Upper lobe of right lung (tissue), 1 donor: ENCODE data around the gene PDP2. TPM values are rescaled to one million over a fixed set of nuclear protein-coding genes. Genes with fewer than 3 reads are reported as not detected.

Experiments used
- ATAC-seq: fragments of 200-7000 bp; cut with Tn5 transposase; one replicate; pipeline ENCODE4 v1.9.1; 2020; ENCODE audit warnings: mild to moderate bottlenecking, moderate library complexity
- DNase-seq: peaks from one replicate; pipeline ENCODE4 v3.0.0-alpha.2; 2020
- H3K27ac ChIP-seq: fragments of 200-600 bp; one replicate; pipeline ENCODE4 v1.8.0; 2022
- H3K27me3 ChIP-seq: fragments of 200-600 bp; one replicate; pipeline ENCODE4 v1.8.0; 2022; ENCODE audit warnings: mild to moderate bottlenecking
- H3K36me3 ChIP-seq: fragments of 200-600 bp; one replicate; pipeline ENCODE4 v1.8.0; 2022
- H3K4me1 ChIP-seq: fragments of 200-600 bp; one replicate; pipeline ENCODE4 v1.8.0; 2022
- H3K4me3 ChIP-seq: fragments of 200-600 bp; one replicate; pipeline ENCODE4 v1.8.0; 2022; ENCODE audit warnings: mild to moderate bottlenecking
- H3K9me3 ChIP-seq: fragments of 200-600 bp; one replicate; pipeline ENCODE4 v1.8.0; 2022
- intact Hi-C: fragments of 100-400 bp; cut with DNase I; formaldehyde crosslinking; loops from one replicate; pipeline ENCODE4 v1.11.0; 2022
- total RNA-seq: library from RNA; stranded (reverse); fragmentation: NEBNext Ultra II Directional; extraction: Animal tissue kit (Norgen Biotek cat#: 25700); gene quantifications from one replicate; pipeline ENCODE4 v1.2.1, GENCODE V29; 2021
- TF ChIP-seq, protein P1 (sequence below): fragments of 200-600 bp; IDR thresholded peaks from one replicate; pipeline ENCODE4 v1.8.0; 2022; ENCODE audit warnings: antibody characterized with exemption
- donor health status: DM: no; HTN: yes; CAD: no; lungs with severe emphysema.

Gene PDP2
- total RNA-seq, 1 donor from 2014 or later: 22.4 TPM

DNA sequence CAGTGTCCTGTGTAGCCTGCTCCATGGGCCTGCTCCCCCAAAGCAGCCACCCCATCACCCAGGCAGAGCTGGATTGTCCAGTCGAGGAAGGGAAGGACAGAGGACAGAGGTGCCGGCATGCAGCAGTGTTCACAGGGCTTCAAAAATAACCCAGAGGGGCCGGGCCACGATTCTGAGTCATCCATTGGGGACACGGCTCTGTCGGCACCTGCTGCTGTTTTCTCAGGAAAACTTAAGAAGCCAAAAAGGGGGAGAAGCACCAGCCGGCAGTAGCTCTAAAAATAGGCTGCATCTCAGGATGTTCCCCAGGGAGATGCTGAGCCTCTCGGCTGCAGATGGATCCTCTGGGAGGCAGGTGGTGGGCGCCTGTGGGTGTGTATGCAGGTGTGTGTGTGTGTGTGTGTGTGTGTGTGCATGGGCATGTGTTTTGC is 34.5 kb upstream of the PDP2 start:
- ATAC-seq (no peak), DNase-seq (no peak)
- no peaks in the 10 kb centered on the region for H3K36me3 ChIP-seq
- H3K4me3 ChIP-seq: no peak overlapping the region
- intact Hi-C loops: no loop called here
- no peak overlapping the region for H3K27ac ChIP-seq
- no peaks in the 10 kb centered on the region for H3K9me3 ChIP-seq
- peaks cover 12% of the 10 kb centered on the region for H3K4me1 ChIP-seq
- peaks cover 38% of the 10 kb centered on the region for H3K27me3 ChIP-seq
- TF ChIP-seq, protein P1, sequence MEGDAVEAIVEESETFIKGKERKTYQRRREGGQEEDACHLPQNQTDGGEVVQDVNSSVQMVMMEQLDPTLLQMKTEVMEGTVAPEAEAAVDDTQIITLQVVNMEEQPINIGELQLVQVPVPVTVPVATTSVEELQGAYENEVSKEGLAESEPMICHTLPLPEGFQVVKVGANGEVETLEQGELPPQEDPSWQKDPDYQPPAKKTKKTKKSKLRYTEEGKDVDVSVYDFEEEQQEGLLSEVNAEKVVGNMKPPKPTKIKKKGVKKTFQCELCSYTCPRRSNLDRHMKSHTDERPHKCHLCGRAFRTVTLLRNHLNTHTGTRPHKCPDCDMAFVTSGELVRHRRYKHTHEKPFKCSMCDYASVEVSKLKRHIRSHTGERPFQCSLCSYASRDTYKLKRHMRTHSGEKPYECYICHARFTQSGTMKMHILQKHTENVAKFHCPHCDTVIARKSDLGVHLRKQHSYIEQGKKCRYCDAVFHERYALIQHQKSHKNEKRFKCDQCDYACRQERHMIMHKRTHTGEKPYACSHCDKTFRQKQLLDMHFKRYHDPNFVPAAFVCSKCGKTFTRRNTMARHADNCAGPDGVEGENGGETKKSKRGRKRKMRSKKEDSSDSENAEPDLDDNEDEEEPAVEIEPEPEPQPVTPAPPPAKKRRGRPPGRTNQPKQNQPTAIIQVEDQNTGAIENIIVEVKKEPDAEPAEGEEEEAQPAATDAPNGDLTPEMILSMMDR: no peak

DNA sequence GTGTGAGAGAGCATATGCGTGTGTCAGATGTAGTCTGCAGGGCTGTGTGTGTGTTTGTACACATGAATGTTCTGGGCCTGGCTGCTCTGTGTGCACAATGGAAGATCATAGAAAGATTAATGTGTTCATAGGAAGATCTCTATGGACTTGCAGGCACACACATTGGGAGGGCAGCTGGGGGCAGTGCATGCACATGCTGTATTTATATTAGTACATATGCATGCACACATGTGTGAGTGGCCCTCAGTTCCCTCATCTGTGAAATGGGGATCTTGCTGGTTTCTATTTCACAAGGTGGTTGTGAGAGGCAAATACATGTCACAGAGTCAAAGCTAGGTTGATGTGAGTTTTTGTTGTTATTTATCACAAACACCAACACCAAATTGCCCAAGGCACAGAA is 34.0 kb upstream of the PDP2 start:
- Histone ChIP-seq H3K27me3 (peaks cover 38% of the 10 kb centered on the region), H3K4me3 (no peak overlapping the region), H3K9me3 (no peaks in the 10 kb centered on the region), H3K4me1 (peaks cover 12% of the 10 kb centered on the region), H3K36me3 (no peaks in the 10 kb centered on the region), H3K27ac (no peak overlapping the region)
- intact Hi-C loops: no loop called here
- TF ChIP-seq, protein P1: no peak
- ATAC-seq (no peak), DNase-seq (no peak)

DNA sequence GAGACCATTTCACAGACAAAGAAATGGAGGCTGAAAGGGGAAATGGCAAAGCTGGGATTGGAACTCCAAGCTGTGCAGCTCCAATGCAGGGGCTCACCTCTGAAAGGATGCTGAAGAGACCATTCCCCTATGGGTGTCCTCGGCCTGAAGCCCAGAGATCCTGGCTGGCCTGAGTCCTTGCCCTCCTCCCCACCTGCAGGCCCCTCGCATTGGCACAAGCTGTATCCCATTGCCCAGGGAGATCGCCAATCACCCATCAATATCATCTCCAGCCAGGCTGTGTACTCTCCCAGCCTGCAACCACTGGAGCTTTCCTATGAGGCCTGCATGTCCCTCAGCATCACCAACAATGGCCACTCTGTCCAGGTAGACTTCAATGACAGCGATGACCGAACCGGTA is 33.5 kb upstream of the PDP2 start:
- Histone ChIP-seq H3K36me3 (no peaks in the 10 kb centered on the region), H3K9me3 (no peaks in the 10 kb centered on the region), H3K4me1 (peaks cover 12% of the 10 kb centered on the region), H3K4me3 (no peak overlapping the region), H3K27ac (no peak overlapping the region), H3K27me3 (peaks cover 38% of the 10 kb centered on the region)
- DNase-seq: no peak
- ATAC-seq: no peak
- intact Hi-C loops: no loop called here
- TF ChIP-seq, protein P1: no peak

DNA sequence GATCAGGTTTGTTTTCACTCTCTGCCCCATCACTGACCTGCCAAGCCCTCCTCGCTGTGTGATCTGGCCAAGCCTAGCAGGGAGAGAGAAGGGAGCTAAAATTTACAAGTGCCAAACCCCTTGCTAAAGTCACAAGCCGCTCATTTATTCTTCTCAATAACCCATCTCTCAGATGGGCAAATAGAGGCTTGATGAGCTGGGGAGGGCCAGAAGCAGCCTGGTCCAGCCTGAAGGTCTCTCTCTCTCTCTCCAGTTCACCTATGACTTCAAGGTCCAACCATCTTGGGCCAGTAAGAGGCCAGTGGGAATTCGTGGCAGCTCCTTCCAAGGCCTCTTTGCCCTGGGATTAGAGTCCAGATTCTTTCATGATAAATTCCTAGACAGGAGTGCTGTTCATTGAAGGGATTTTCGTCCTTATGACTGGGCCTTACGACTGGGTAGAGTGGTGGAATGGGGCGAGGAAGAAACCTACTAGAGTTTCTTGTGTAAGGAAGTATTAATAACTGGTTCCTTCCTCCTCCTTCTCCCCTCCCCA is 32.7 kb upstream of the PDP2 start:
- TF ChIP-seq, protein P1: no peak
- no peak for ATAC-seq
- DNase-seq: no peak
- no peak overlapping the region for H3K4me3 ChIP-seq
- peaks cover 12% of the 10 kb centered on the region for H3K4me1 ChIP-seq
- no peak overlapping the region for H3K27ac ChIP-seq
- intact Hi-C loops: no loop called here
- no peaks in the 10 kb centered on the region for H3K9me3 ChIP-seq
- H3K27me3 ChIP-seq: peaks cover 38% of the 10 kb centered on the region
- H3K36me3 ChIP-seq: no peaks in the 10 kb centered on the region

DNA sequence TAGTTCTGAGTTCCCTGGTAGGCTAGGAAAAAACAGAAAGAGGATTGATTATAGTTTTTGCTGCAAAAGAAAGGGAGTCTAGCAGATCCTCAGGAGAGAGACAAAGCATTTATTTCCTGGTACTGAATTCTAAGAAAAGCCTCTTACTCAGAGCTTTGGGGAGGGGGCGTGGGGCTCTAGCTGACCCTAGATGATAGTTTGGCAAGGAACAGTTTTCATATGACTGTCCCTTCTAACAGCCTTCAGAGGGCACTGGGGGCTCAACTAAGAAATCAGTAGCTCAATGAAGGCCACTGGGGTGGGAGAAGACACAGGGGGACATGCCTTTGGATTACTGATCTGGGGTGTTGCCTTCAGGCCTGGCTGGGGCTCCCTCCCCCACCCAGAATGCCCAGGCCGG is 32.1 kb upstream of the PDP2 start:
- no peak overlapping the region for H3K27ac ChIP-seq
- TF ChIP-seq, protein P1: no peak
- H3K4me3 ChIP-seq: no peak overlapping the region
- no peaks in the 10 kb centered on the region for H3K36me3 ChIP-seq
- H3K9me3 ChIP-seq: no peaks in the 10 kb centered on the region
- intact Hi-C loops: no loop called here
- H3K4me1 ChIP-seq: peaks cover 12% of the 10 kb centered on the region
- peaks cover 38% of the 10 kb centered on the region for H3K27me3 ChIP-seq
- ATAC-seq: no peak
- DNase-seq: no peak

DNA sequence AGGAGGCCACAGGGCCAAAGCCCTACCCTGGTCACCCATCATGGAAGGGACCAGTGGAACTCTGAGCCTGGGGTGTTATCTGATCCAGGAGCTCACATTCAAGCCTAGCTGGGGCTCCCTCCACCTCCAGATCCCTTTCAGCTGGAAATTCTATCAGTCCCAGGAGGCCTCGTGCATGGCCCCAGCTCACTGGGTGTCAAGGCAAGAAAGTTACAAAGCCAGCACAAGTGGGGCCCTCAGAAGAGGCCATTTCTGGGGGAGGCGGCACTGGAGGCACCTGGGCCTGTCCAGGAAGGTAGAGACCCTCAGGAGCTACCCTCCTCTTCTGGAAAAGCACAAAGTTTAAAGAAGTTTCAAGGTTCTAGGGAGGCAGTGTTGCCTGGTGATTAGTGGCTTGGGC is 31.3 kb upstream of the PDP2 start:
- H3K4me3 ChIP-seq: no peak overlapping the region
- peaks cover 11% of the 10 kb centered on the region for H3K4me1 ChIP-seq
- no peak for ATAC-seq
- no peaks in the 10 kb centered on the region for H3K36me3 ChIP-seq
- no peaks in the 10 kb centered on the region for H3K9me3 ChIP-seq
- no peak overlapping the region for H3K27ac ChIP-seq
- TF ChIP-seq, protein P1: no peak
- H3K27me3 ChIP-seq: peaks cover 31% of the 10 kb centered on the region
- intact Hi-C loops: no loop called here
- DNase-seq: no peak
